ENCODE measurements around the gene METTL25B. TPM values are rescaled to one million over a fixed set of nuclear protein-coding genes. Genes with fewer than 3 reads are reported as not detected.

Gene METTL25B
- total RNA-seq, 4 donors from 2014 or later = 9.7 to 44.9 (median 17.6) TPM

GRCh38 chr1:156738407-156738806, 10.1 kb downstream of the METTL25B start:
- TF ChIP-seq, protein P1, sequence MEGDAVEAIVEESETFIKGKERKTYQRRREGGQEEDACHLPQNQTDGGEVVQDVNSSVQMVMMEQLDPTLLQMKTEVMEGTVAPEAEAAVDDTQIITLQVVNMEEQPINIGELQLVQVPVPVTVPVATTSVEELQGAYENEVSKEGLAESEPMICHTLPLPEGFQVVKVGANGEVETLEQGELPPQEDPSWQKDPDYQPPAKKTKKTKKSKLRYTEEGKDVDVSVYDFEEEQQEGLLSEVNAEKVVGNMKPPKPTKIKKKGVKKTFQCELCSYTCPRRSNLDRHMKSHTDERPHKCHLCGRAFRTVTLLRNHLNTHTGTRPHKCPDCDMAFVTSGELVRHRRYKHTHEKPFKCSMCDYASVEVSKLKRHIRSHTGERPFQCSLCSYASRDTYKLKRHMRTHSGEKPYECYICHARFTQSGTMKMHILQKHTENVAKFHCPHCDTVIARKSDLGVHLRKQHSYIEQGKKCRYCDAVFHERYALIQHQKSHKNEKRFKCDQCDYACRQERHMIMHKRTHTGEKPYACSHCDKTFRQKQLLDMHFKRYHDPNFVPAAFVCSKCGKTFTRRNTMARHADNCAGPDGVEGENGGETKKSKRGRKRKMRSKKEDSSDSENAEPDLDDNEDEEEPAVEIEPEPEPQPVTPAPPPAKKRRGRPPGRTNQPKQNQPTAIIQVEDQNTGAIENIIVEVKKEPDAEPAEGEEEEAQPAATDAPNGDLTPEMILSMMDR (IDR thresholded peaks at IDR 0.05) = no peak
- no peak for TF ChIP-seq POLR2A (IDR thresholded peaks at IDR 0.05)
- no peak for DNase-seq
- no peaks in the 10 kb centered on the region for H3K9me3 ChIP-seq
- no peaks in the 10 kb centered on the region for H3K27me3 ChIP-seq
- H3K4me1 ChIP-seq = peaks cover 0 to 29% (median 15%) of the 10 kb centered on the region in 3 donors
- intact Hi-C loops (cut with DNase I) = no loop called here
- H3K27ac ChIP-seq = no peak overlapping the region
- 77 to 81% methylated on average over 3 of the region's 10 CpGs for WGBS, 2 donors
- no peak overlapping the region for H3K4me3 ChIP-seq
- H3K36me3 ChIP-seq = peaks cover 22 to 70% (median 31%) of the 10 kb centered on the region in 3 donors

GRCh38 chr1:156738916-156739315, 10.6 kb downstream of the METTL25B start:
- intact Hi-C loops (cut with DNase I) = no loop called here
- Histone ChIP-seq H3K4me1 (peaks cover 0 to 34% (median 15%) of the 10 kb centered on the region in 3 donors), H3K4me3 (no peak overlapping the region), H3K36me3 (peaks cover 26 to 70% (median 35%) of the 10 kb centered on the region in 3 donors), H3K27me3 (no peaks in the 10 kb centered on the region), H3K9me3 (no peaks in the 10 kb centered on the region), H3K27ac (no peak overlapping the region)
- no peak for TF ChIP-seq POLR2A (IDR thresholded peaks at IDR 0.05)
- TF ChIP-seq, protein P1 (IDR thresholded peaks at IDR 0.05) = no peak
- DNase-seq = no peak
- WGBS, 2 donors = 75 to 76% methylated on average over 2 of the region's 2 CpGs

DNA sequence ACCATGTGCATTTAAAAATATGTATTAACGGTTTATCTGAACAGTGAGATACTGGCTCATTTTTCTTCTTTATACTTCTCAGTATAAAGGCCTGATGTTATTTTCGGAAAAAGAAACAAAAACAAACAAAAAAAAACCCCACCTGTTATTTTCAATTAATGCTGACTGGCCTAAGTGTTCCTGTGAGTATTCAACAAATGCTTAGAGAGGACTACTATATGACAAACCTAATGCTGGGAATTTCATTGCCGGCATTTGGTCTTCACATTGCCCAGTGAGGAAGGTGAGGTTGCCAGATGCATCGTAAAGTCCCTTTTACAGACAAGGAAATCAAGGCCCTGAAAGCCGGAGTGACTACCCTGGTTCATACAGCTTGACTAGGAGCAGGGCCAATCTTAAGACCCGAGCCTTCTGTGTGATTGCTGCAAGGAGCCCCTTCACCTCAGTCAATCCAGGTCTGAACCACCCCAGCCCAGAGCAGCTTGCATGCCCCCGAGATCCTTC, 12.0 kb downstream of the METTL25B start:
- DNase-seq = no peak
- peaks cover 34 to 70% (median 41%) of the 10 kb centered on the region in 3 donors for H3K36me3 ChIP-seq
- H3K9me3 ChIP-seq = no peaks in the 10 kb centered on the region
- H3K4me1 ChIP-seq = peaks cover under 1 to 48% (median 16%) of the 10 kb centered on the region in 3 donors
- intact Hi-C loops (cut with DNase I) = no loop called here
- TF ChIP-seq POLR2A (IDR thresholded peaks at IDR 0.05) = no peak
- TF ChIP-seq, protein P1 (IDR thresholded peaks at IDR 0.05) = no peak
- H3K4me3 ChIP-seq = peak overlapping the region; percentile 50 to 90 (median 83)
- H3K27ac ChIP-seq = peak overlapping the region; percentile 62 to 93 (median 87)
- H3K27me3 ChIP-seq = no peaks in the 10 kb centered on the region
- WGBS, 2 donors = 11 to 19% methylated on average over 6 of the region's 7 CpGs

GRCh38 chr1:156740741-156741480, 12.6 kb downstream of the METTL25B start, which contains the start of gene MRPL24:
Gene MRPL24 (minus strand): TSS chr1:156741088. CDS start chr1:156738704, 2,384 bp downstream.
- H3K27ac ChIP-seq = peak within 1 kb of the TSS; percentile 76 to 95 (median 92)
- peaks cover 34 to 66% (median 41%) of the 10 kb centered on the region in 3 donors for H3K36me3 ChIP-seq
- no peaks in the 10 kb centered on the region for H3K9me3 ChIP-seq
- intact Hi-C loops (cut with DNase I) = no loop called here
- TF ChIP-seq, protein P1 (IDR thresholded peaks at IDR 0.05) = peak in 1 of 6 experiments; percentile 18
- peak in 2 of 4 donors; percentile 31 to 54 for TF ChIP-seq POLR2A (IDR thresholded peaks at IDR 0.05)
- DNase-seq = peak; percentile 91
- 0% methylated on average over 15 to 18 of the region's 38 CpGs for WGBS, 2 donors
- peak within 1 kb of the TSS; percentile 50 to 90 (median 83) for H3K4me3 ChIP-seq
- H3K4me1 ChIP-seq = peaks cover 6 to 54% (median 23%) of the 10 kb centered on the region in 3 donors
- no peaks in the 10 kb centered on the region for H3K27me3 ChIP-seq

DNA sequence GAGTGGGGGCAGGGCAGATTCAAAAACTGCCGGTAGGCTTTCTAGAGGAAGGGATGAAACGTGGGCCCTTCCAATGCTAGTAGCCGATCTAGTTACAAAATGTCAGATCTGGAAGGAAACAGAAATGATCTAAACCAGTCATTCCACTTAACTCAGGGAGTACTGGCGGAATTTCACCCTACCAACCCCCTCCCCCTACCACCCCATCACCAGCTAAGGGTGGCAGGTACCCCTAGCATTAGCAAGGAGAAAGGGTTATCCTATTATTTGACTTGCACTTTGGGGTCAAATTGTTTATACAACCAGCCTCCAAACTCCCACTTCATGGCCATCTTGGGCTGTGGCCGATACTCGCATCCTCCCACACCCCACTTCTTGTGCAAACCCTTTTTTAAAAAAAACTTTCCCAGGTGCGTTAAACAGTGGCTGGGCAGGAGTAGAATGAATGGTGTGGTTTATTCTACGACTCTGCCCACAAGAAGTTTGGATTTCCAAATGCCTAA, 13.3 kb downstream of the METTL25B start:
- Histone ChIP-seq H3K36me3 (peaks cover 28 to 60% (median 37%) of the 10 kb centered on the region in 3 donors), H3K27ac (peak overlapping the region; percentile 76 to 95 (median 92)), H3K27me3 (no peaks in the 10 kb centered on the region), H3K4me1 (peaks cover 13 to 60% (median 29%) of the 10 kb centered on the region in 3 donors), H3K9me3 (no peaks in the 10 kb centered on the region), H3K4me3 (peak overlapping the region in 3 of 4 donors; percentile 79 to 90 (median 87))
- intact Hi-C loops (cut with DNase I) = no loop called here
- no peak for TF ChIP-seq POLR2A (IDR thresholded peaks at IDR 0.05)
- TF ChIP-seq, protein P1 (IDR thresholded peaks at IDR 0.05) = no peak
- DNase-seq = no peak
- 41 to 52% methylated on average over 8 of the region's 8 CpGs for WGBS, 2 donors
